Activated T-helper 17 cell treated with anti-CD3 and anti-CD28 coated beads, Interleukin-2, amount 50 U/mL, for 72 hours (primary cell): ENCODE results near the gene TERT. TPM values are rescaled to one million over a fixed set of nuclear protein-coding genes. Genes with fewer than 3 reads are reported as not detected.
"Not testable (repeated sequence)": the region's sequence is repeated elsewhere in the genome, so short reads cannot be mapped to it uniquely, and the experiment has no call there.

Experiments used
- ATAC-seq: fragments of 150-1000 bp; cut with Tn5 transposase; replicated peaks from 2 replicates; pipeline ENCODE4 v1.10.0; 2021; ENCODE audit warnings: mild to moderate bottlenecking, moderate library complexity
- H3K27ac Mint-ChIP-seq: one replicate; pipeline ENCODE4 v1.8.0; 2022; ENCODE audit warnings: mixed read lengths
- H3K27me3 Mint-ChIP-seq: one replicate; pipeline ENCODE4 v1.8.0; 2022; ENCODE audit warnings: mixed read lengths
- H3K36me3 Mint-ChIP-seq: one replicate; pipeline ENCODE4 v1.8.0; 2022; ENCODE audit warnings: low read depth, mild to moderate bottlenecking, mixed read lengths
- H3K4me1 Mint-ChIP-seq: one replicate; pipeline ENCODE4 v1.8.0; 2022; ENCODE audit warnings: mixed read lengths
- H3K4me3 Mint-ChIP-seq: one replicate; pipeline ENCODE4 v1.8.0; 2022; ENCODE audit warnings: mild to moderate bottlenecking, mixed read lengths
- H3K9me3 Mint-ChIP-seq: one replicate; pipeline ENCODE4 v1.8.0; 2022; ENCODE audit warnings: mixed read lengths
- total RNA-seq, 2 donors: library from RNA; stranded (reverse); gene quantifications; one replicate each; pipeline ENCODE4 v1.2.3, GENCODE V29; 2022

The TERT gene
- total RNA-seq, 2 donors from 2014 or later = 4.6 to 9.1 TPM

- ATAC-seq, H3K9me3 Mint-ChIP-seq, H3K36me3 Mint-ChIP-seq, H3K27me3 Mint-ChIP-seq, H3K4me1 Mint-ChIP-seq, H3K27ac Mint-ChIP-seq, H3K4me3 Mint-ChIP-seq: not testable (repeated sequence)
Measured at GRCh38 chr5:1275397-1276391, 19.2 kb downstream of the TERT start.

GRCh38 chr5:1274471-1274870 is 20.4 kb downstream of the TERT start:
- H3K9me3 Mint-ChIP-seq = no peaks in the 10 kb centered on the region
- no peak overlapping the region for H3K4me3 Mint-ChIP-seq
- H3K36me3 Mint-ChIP-seq = no peaks in the 10 kb centered on the region
- no peak for ATAC-seq
- no peak overlapping the region for H3K27ac Mint-ChIP-seq
- H3K27me3 Mint-ChIP-seq = no peaks in the 10 kb centered on the region
- H3K4me1 Mint-ChIP-seq = no peaks in the 10 kb centered on the region

- H3K4me1 Mint-ChIP-seq = peaks cover 4% of the 10 kb centered on the region
- no peaks in the 10 kb centered on the region for H3K9me3 Mint-ChIP-seq
- H3K4me3 Mint-ChIP-seq = no peak overlapping the region
- no peaks in the 10 kb centered on the region for H3K27me3 Mint-ChIP-seq
- ATAC-seq = no peak
- no peaks in the 10 kb centered on the region for H3K36me3 Mint-ChIP-seq
- H3K27ac Mint-ChIP-seq = no peak overlapping the region
Measured at GRCh38 chr5:1273745-1274144, 21.1 kb downstream of the TERT start.

GRCh38 chr5:1272201-1272600 is 22.7 kb downstream of the TERT start:
- Mint-ChIP-seq H3K9me3 (no peaks in the 10 kb centered on the region), H3K27me3 (no peaks in the 10 kb centered on the region), H3K4me3 (no peak overlapping the region), H3K36me3 (no peaks in the 10 kb centered on the region), H3K4me1 (peaks cover 9% of the 10 kb centered on the region), H3K27ac (no peak overlapping the region)
- no peak for ATAC-seq

- Mint-ChIP-seq H3K27ac (no peak overlapping the region), H3K27me3 (no peaks in the 10 kb centered on the region), H3K4me1 (peaks cover 9% of the 10 kb centered on the region), H3K9me3 (no peaks in the 10 kb centered on the region), H3K4me3 (no peak overlapping the region), H3K36me3 (no peaks in the 10 kb centered on the region)
- no peak for ATAC-seq
Measured at GRCh38 chr5:1270933-1271914, 23.6 kb downstream of the TERT start.

GRCh38 chr5:1270426-1270825 is 24.4 kb downstream of the TERT start:
- no peak overlapping the region for H3K27ac Mint-ChIP-seq

GRCh38 chr5:1268666-1269065 is 26.2 kb downstream of the TERT start:
- no peaks in the 10 kb centered on the region for H3K9me3 Mint-ChIP-seq
- H3K4me3 Mint-ChIP-seq = no peak overlapping the region
- no peaks in the 10 kb centered on the region for H3K27me3 Mint-ChIP-seq
- no peak overlapping the region for H3K27ac Mint-ChIP-seq
- ATAC-seq = peak; percentile 99
- H3K4me1 Mint-ChIP-seq = peaks cover 9% of the 10 kb centered on the region
- H3K36me3 Mint-ChIP-seq = no peaks in the 10 kb centered on the region

More at GRCh38 chr5:1270426-1270825, 24.4 kb downstream of the TERT start:
- no peak for ATAC-seq
- Mint-ChIP-seq H3K4me1 (peaks cover 9% of the 10 kb centered on the region), H3K9me3 (no peaks in the 10 kb centered on the region), H3K27me3 (no peaks in the 10 kb centered on the region), H3K4me3 (no peak overlapping the region), H3K36me3 (no peaks in the 10 kb centered on the region)

GRCh38 chr5:1268056-1268455 is 26.8 kb downstream of the TERT start:
- no peak for ATAC-seq
- peaks cover 9% of the 10 kb centered on the region for H3K4me1 Mint-ChIP-seq
- H3K36me3 Mint-ChIP-seq = no peaks in the 10 kb centered on the region
- no peak overlapping the region for H3K27ac Mint-ChIP-seq
- no peak overlapping the region for H3K4me3 Mint-ChIP-seq
- H3K9me3 Mint-ChIP-seq = no peaks in the 10 kb centered on the region
- H3K27me3 Mint-ChIP-seq = no peaks in the 10 kb centered on the region

- ATAC-seq, H3K4me3 Mint-ChIP-seq, H3K36me3 Mint-ChIP-seq, H3K27me3 Mint-ChIP-seq, H3K4me1 Mint-ChIP-seq, H3K27ac Mint-ChIP-seq, H3K9me3 Mint-ChIP-seq: not testable (repeated sequence)
Measured at GRCh38 chr5:1267464-1267863, 27.4 kb downstream of the TERT start.

- H3K4me3 Mint-ChIP-seq = no peak overlapping the region
- H3K27me3 Mint-ChIP-seq = no peaks in the 10 kb centered on the region
- H3K9me3 Mint-ChIP-seq = no peaks in the 10 kb centered on the region
- no peaks in the 10 kb centered on the region for H3K36me3 Mint-ChIP-seq
- no peak overlapping the region for H3K27ac Mint-ChIP-seq
- no peak for ATAC-seq
- peaks cover 9% of the 10 kb centered on the region for H3K4me1 Mint-ChIP-seq
Measured at GRCh38 chr5:1266791-1267190, 28.1 kb downstream of the TERT start.

GRCh38 chr5:1265461-1266455 is 29.1 kb downstream of the TERT start:
- no peak overlapping the region for H3K27ac Mint-ChIP-seq

GRCh38 chr5:1265026-1265425 is 29.8 kb downstream of the TERT start:
- H3K27me3 Mint-ChIP-seq = no peaks in the 10 kb centered on the region
- no peak overlapping the region for H3K4me3 Mint-ChIP-seq
- peaks cover 9% of the 10 kb centered on the region for H3K4me1 Mint-ChIP-seq
- no peaks in the 10 kb centered on the region for H3K36me3 Mint-ChIP-seq
- ATAC-seq = no peak
- no peak overlapping the region for H3K27ac Mint-ChIP-seq
- H3K9me3 Mint-ChIP-seq = no peaks in the 10 kb centered on the region

More at GRCh38 chr5:1265461-1266455, 29.1 kb downstream of the TERT start:
- ATAC-seq = no peak
- Mint-ChIP-seq H3K27me3 (no peaks in the 10 kb centered on the region), H3K9me3 (no peaks in the 10 kb centered on the region), H3K4me3 (no peak overlapping the region), H3K4me1 (peaks cover 9% of the 10 kb centered on the region), H3K36me3 (no peaks in the 10 kb centered on the region)

GRCh38 chr5:1264211-1264610 is 30.7 kb downstream of the TERT start:
- no peak for ATAC-seq
- H3K4me3 Mint-ChIP-seq = no peak overlapping the region
- H3K4me1 Mint-ChIP-seq = peaks cover 9% of the 10 kb centered on the region
- no peaks in the 10 kb centered on the region for H3K9me3 Mint-ChIP-seq
- H3K27ac Mint-ChIP-seq = no peak overlapping the region
- H3K36me3 Mint-ChIP-seq = no peaks in the 10 kb centered on the region
- no peaks in the 10 kb centered on the region for H3K27me3 Mint-ChIP-seq
